Loucy (cell line): ENCODE results near the gene CNTROB.

Experiments
- H2AFZ ChIP-seq: fragments of 200-600 bp; sonication (generic); 2 replicates; pipeline ENCODE4 v1.6.0; 2016; ENCODE audit warnings: antibody characterized with exemption, mild to moderate bottlenecking, low read length, moderate library complexity
- H3F3A ChIP-seq: fragments of 200-600 bp; 2 replicates; pipeline ENCODE4 v1.6.0; 2016; ENCODE audit warnings: antibody characterized with exemption, low read depth, mild to moderate bottlenecking
- H3K27me3 ChIP-seq: fragments of 200-600 bp; sonication (generic); 2 replicates; pipeline ENCODE4 v1.6.1; 2014; ENCODE audit warnings: low read length, mild to moderate bottlenecking; ENCODE audit not compliant: insufficient read depth, poor library complexity, severe bottlenecking
- H3K36me3 ChIP-seq: fragments of 200-600 bp; sonication (generic); 2 replicates; pipeline ENCODE4 v1.6.1; 2016; ENCODE audit warnings: low read length; ENCODE audit not compliant: insufficient read depth
- H3K4me1 ChIP-seq: fragments of 200-600 bp; sonication (generic); 2 replicates; pipeline ENCODE4 v1.5.1; 2014; ENCODE audit warnings: low read length, mild to moderate bottlenecking; ENCODE audit not compliant: insufficient read depth, poor library complexity, severe bottlenecking
- H3K4me2 ChIP-seq: fragments of 200-600 bp; sonication (generic); 2 replicates; pipeline ENCODE4 v1.6.0; 2014; ENCODE audit warnings: antibody characterized with exemption, low read length, low read depth, mild to moderate bottlenecking; ENCODE audit not compliant: poor library complexity, severe bottlenecking
- H3K4me3 ChIP-seq: fragments of 200-600 bp; sonication (generic); 2 replicates; pipeline ENCODE4 v1.5.1; 2014; ENCODE audit warnings: low read length, mild to moderate bottlenecking, mixed read lengths; ENCODE audit not compliant: poor library complexity, severe bottlenecking
- H3K79me2 ChIP-seq: fragments of 200-600 bp; sonication (generic); 2 replicates; pipeline ENCODE4 v1.6.1; 2014; ENCODE audit warnings: low read length; ENCODE audit not compliant: insufficient read depth
- H3K9ac ChIP-seq: fragments of 200-600 bp; sonication (generic); 2 replicates; pipeline ENCODE4 v1.6.0; 2014; ENCODE audit warnings: mild to moderate bottlenecking, low read depth, low read length, moderate library complexity; ENCODE audit not compliant: poor library complexity, severe bottlenecking
- H3K9me2 ChIP-seq: fragments of 200-600 bp; sonication (generic); replicated peaks from 2 replicates; pipeline ENCODE4 v1.6.1; 2016; ENCODE audit warnings: low read depth, low read length, mixed read lengths
- H3K9me3 ChIP-seq: fragments of 200-600 bp; sonication (generic); 2 replicates; pipeline ENCODE4 v1.6.1; 2014; ENCODE audit warnings: mild to moderate bottlenecking, antibody characterized with exemption, low read length, low read depth; ENCODE audit not compliant: insufficient read depth
- H4K20me1 ChIP-seq: fragments of 200-600 bp; sonication (generic); 2 replicates; pipeline ENCODE4 v1.6.0; 2014; ENCODE audit warnings: antibody characterized with exemption, low read length, mild to moderate bottlenecking; ENCODE audit not compliant: insufficient read depth, poor library complexity, severe bottlenecking
- CTCF ChIP-seq: fragments of 200-600 bp; sonication (generic); conservative IDR thresholded peaks from 2 replicates; pipeline ENCODE4 v1.5.1; 2014; ENCODE audit warnings: mild to moderate bottlenecking, antibody characterized with exemption, low read length
- EZH2phosphoT487 ChIP-seq: fragments of 200-600 bp; IDR thresholded peaks from 2 replicates; pipeline ENCODE4 v1.6.1; 2018; ENCODE audit warnings: antibody characterized with exemption, mild to moderate bottlenecking, moderate library complexity, borderline replicate concordance

CNTROB gene

GRCh38 chr17:7927596-7927995 is 4.4 kb upstream of the CNTROB start:
- Histone ChIP-seq H3F3A (no peaks in the 10 kb centered on the region), H3K4me2 (no peak overlapping the region), H2AFZ (no peak overlapping the region), H4K20me1 (peaks cover 6% of the 10 kb centered on the region), H3K27me3 (no peaks in the 10 kb centered on the region), H3K9ac (no peak overlapping the region), H3K79me2 (peaks cover 20% of the 10 kb centered on the region), H3K4me1 (peaks cover 9% of the 10 kb centered on the region), H3K36me3 (no peaks in the 10 kb centered on the region), H3K9me3 (no peaks in the 10 kb centered on the region), H3K9me2 (no peaks in the 10 kb centered on the region), H3K4me3 (no peak overlapping the region)
- no peak for TF ChIP-seq CTCF
- TF ChIP-seq EZH2phosphoT487, result no peak

DNA sequence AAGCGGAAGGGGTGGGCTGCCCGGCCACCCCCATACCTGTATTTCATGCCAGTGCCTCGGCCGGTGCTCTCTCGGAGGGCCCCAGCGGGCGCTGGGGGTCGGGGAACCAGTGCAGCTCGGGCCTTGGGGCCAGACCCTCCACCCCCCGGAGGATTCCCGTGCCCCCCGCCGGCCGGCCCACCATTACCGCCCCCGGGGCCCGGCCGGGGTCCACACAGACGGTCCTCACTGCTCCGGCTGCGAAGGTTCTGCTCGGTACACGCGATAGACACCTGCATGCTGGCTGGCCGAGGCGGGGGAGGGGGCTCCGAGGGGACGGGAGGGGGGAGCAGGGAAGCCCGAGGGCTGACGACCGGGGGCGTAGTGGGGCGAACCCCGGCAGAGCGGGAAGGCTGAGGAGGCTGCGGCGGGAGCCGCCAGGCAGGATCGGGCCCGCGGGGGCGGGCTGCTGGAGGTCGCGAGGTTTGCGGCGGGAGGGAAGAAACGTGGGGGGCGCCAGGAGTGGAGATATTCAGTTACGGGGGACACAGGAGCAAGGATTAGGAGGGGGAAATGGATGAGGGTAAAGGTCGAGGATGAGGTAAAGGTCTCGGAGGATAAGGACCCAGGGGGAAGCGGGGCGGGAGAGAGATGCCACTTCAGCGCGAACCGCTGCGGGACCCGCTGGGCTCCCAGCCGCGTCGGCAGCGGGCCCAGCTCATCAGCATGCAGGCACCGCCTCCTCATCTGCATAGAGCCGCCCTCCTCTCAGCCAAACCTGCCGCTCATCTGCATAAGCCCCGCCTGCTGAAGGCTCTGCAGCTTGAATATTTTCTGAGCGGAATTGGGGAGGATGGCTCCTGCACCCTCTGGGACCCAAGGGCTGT is 2.6 kb upstream of the CNTROB start, which contains the start of gene KCNAB3:
Gene KCNAB3, minus strand, starts transcription at position 699 of the 866 bp plus-strand sequence. Its CDS starts 421 bp downstream, at position 278.
- H2AFZ ChIP-seq, result no peak within 1 kb of the TSS
- no peaks in the 10 kb centered on the region for H3K9me2 ChIP-seq
- TF ChIP-seq EZH2phosphoT487 (no peak), CTCF (no peak)
- no peaks in the 10 kb centered on the region for H3F3A ChIP-seq
- H3K79me2 ChIP-seq, result peaks cover 38% of the 10 kb centered on the region
- peak within 1 kb of the TSS; percentile 86 for H3K4me3 ChIP-seq
- peak within 1 kb of the TSS; percentile 93 for H3K9ac ChIP-seq
- H3K27me3 ChIP-seq, result no peaks in the 10 kb centered on the region
- H3K36me3 ChIP-seq, result no peaks in the 10 kb centered on the region
- H3K4me1 ChIP-seq, result peaks cover 23% of the 10 kb centered on the region
- H4K20me1 ChIP-seq, result peaks cover 20% of the 10 kb centered on the region
- no peaks in the 10 kb centered on the region for H3K9me3 ChIP-seq
- H3K4me2 ChIP-seq, result peak within 1 kb of the TSS; percentile 94

DNA sequence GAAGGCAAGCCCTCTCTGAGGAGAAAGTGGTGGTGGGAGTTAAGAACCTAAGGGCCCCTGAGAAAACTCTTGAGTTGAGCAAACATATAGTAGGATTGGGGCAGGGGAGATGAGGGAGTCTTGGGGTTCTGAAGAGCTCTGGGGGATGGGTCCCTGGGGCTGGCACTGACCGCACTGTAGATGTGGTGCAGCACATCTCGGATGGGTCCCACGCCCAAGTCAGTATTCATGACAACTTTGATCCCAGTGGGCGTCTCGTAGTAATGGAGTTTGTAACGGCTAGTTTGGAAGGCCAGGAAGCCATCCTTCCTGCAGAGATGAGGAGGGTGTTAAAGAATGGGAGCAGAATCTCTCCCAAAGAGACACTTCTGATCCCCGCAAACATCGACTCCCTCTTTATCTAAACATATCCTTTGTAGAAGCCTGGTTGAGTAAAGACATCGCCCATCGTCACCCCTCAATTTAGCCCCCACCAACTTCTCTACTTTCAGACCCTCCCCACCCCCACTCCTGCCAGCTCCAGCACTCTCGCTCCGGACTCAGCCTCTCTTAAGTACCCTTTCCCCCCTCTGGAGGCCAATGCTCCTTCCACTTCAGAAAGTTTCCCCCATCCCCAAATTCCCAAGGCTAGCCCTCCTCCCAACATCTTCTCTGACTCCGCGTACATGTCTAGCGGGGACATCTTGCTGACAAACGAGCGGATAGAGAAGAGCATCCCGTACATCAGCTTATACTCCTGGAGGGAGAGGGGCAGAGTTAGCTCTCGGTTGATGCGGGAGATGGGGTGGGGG is 970 bp upstream of the CNTROB start:
- H3K9me3 ChIP-seq, result no peaks in the 10 kb centered on the region
- H2AFZ ChIP-seq, result peak overlapping the region; percentile 79
- H3F3A ChIP-seq, result no peaks in the 10 kb centered on the region
- TF ChIP-seq CTCF (no peak), EZH2phosphoT487 (no peak)
- H3K27me3 ChIP-seq, result no peaks in the 10 kb centered on the region
- H3K4me1 ChIP-seq, result peaks cover 37% of the 10 kb centered on the region
- H4K20me1 ChIP-seq, result peaks cover 22% of the 10 kb centered on the region
- H3K4me2 ChIP-seq, result peak overlapping the region; percentile 94
- H3K9me2 ChIP-seq, result no peaks in the 10 kb centered on the region
- H3K36me3 ChIP-seq, result no peaks in the 10 kb centered on the region
- peak overlapping the region; percentile 86 for H3K4me3 ChIP-seq
- H3K79me2 ChIP-seq, result peaks cover 53% of the 10 kb centered on the region
- peak overlapping the region; percentile 93 for H3K9ac ChIP-seq
